ENCODE data around the gene URAD.

Gene URAD

GRCh38 chr13:27961227-27962085 lies 27.0 kb downstream of the URAD start:
- FAIRE-seq, result no peak
- no peak for TF ChIP-seq CTCF (IDR thresholded peaks at IDR 0.05; ENCODE audit: insufficient read depth, missing control alignments)
- DNase-seq (ENCODE audit: insufficient read length, low spot score), result no peak

- FAIRE-seq, result no peak
- peak; percentile 22 for TF ChIP-seq CTCF (IDR thresholded peaks at IDR 0.05; ENCODE audit: insufficient read depth, missing control alignments)
- DNase-seq (ENCODE audit: insufficient read length, low spot score), result peak; percentile 19
These were observed 27.9 kb downstream of the URAD start for GRCh38 chr13:27960362-27961226.

- no peak for TF ChIP-seq CTCF (IDR thresholded peaks at IDR 0.05; ENCODE audit: insufficient read depth, missing control alignments)
- DNase-seq (ENCODE audit: insufficient read length, low spot score) (no peak), FAIRE-seq (no peak)
These were observed 28.5 kb downstream of the URAD start for GRCh38 chr13:27959976-27960361.

- DNase-seq (ENCODE audit: insufficient read length, low spot score), result no peak
- no peak for FAIRE-seq
These were observed 31.8 kb downstream of the URAD start for GRCh38 chr13:27956576-27957300.

GRCh38 chr13:27955014-27955591 lies 33.4 kb downstream of the URAD start:
- no peak for DNase-seq (ENCODE audit: insufficient read length, low spot score)
- FAIRE-seq, result no peak
- no peak for TF ChIP-seq CTCF (IDR thresholded peaks at IDR 0.05; ENCODE audit: insufficient read depth, missing control alignments)

More at GRCh38 chr13:27956576-27957300, 31.8 kb downstream of the URAD start:
- no peak for TF ChIP-seq CTCF (IDR thresholded peaks at IDR 0.05; ENCODE audit: insufficient read depth, missing control alignments)

GRCh38 chr13:27954406-27954851 lies 34.1 kb downstream of the URAD start:
- DNase-seq (ENCODE audit: insufficient read length, low spot score), result no peak
- no peak for FAIRE-seq
- no peak for TF ChIP-seq CTCF (IDR thresholded peaks at IDR 0.05; ENCODE audit: insufficient read depth, missing control alignments)
